ENCODE data around the gene WIPF2. TPM values are rescaled to one million over a fixed set of nuclear protein-coding genes. Genes with fewer than 3 reads are reported as not detected.
A peak's percentile ranks its signal among the peaks of the same experiment; 100 is the strongest.

The WIPF2 gene
- total RNA-seq, 1 experiment from 2014 or later = 37.2 TPM

GRCh38 chr17:40310882-40311391, 91.8 kb downstream of the WIPF2 start:
- Histone ChIP-seq H3K4me2 (peak overlapping the region; percentile 89), H3K9me2 (ENCODE audit: insufficient read depth) (no peaks in the 10 kb centered on the region), H3K27ac (peak overlapping the region; percentile 76), H3K4me3 (peak overlapping the region; percentile 60; the same call in 1 of the 2 replicates), H3F3A (ENCODE audit: insufficient read depth, low read depth) (peaks cover 65% of the 10 kb centered on the region), H3K27me3 (ENCODE audit: insufficient read depth, low read depth) (no peaks in the 10 kb centered on the region), H3K9me3 (ENCODE audit: insufficient read depth, low read depth) (no peaks in the 10 kb centered on the region), H2AFZ (no peak overlapping the region), H3K79me2 (ENCODE audit: low read depth) (no peaks in the 10 kb centered on the region), H3K36me3 (ENCODE audit: low read depth) (no peaks in the 10 kb centered on the region), H4K20me1 (ENCODE audit: insufficient read depth) (no peaks in the 10 kb centered on the region), H3K4me1 (replicated peaks; ENCODE audit: insufficient read depth) (peaks cover 95% of the 10 kb centered on the region)
- no peak for TF ChIP-seq EZH2 (IDR thresholded peaks at IDR 0.05; ENCODE audit: low read depth)
- no peak for TF ChIP-seq CTCF (conservative IDR thresholded peaks at IDR 0.05)
- no TSS peak for BruUV-seq (replicated peaks)
- ChIA-PET CTCF (no interaction called here), POLR2A (ENCODE audit: unreplicated experiment) (interaction anchor here (0.6 kb wide), 2 partner anchors 35 to 102 kb away, joined by 3 to 5 read pairs; no protein-coding TSS in a partner anchor)
- peak in 1 of 2 experiments; percentile 45 for DNase-seq
- intact Hi-C loops (cut with micrococcal nuclease; ENCODE audit: unreplicated experiment) = loop anchor here (2.0 to 10.0 kb wide), 3 partner anchors 30 to 286 kb away; partner anchors contain the start of gene TOP2A

- intact Hi-C loops (cut with micrococcal nuclease; ENCODE audit: unreplicated experiment) = loop anchor here (2.0 to 10.0 kb wide), 3 partner anchors 29 to 287 kb away; partner anchors contain the start of gene TOP2A
- DNase-seq = peak; percentile 89 to 90
- POLR2A ChIA-PET (ENCODE audit: unreplicated experiment) = interaction anchor here (0.5 to 0.7 kb wide), 4 partner anchors 27 to 257 kb away, joined by 3 to 5 read pairs (median 4); partner anchors contain the start of genes MED24 and TOP2A
- Histone ChIP-seq H4K20me1 (ENCODE audit: insufficient read depth) (no peaks in the 10 kb centered on the region), H3K36me3 (ENCODE audit: low read depth) (no peaks in the 10 kb centered on the region), H3K27ac (peak overlapping the region; percentile 76), H2AFZ (no peak overlapping the region), H3K9me3 (ENCODE audit: insufficient read depth, low read depth) (no peaks in the 10 kb centered on the region), H3K79me2 (ENCODE audit: low read depth) (no peaks in the 10 kb centered on the region), H3K4me2 (peak overlapping the region; percentile 89), H3K4me3 (no peak overlapping the region), H3F3A (ENCODE audit: insufficient read depth, low read depth) (peaks cover 65% of the 10 kb centered on the region), H3K27me3 (ENCODE audit: insufficient read depth, low read depth) (no peaks in the 10 kb centered on the region), H3K9me2 (ENCODE audit: insufficient read depth) (no peaks in the 10 kb centered on the region), H3K4me1 (replicated peaks; ENCODE audit: insufficient read depth) (peaks cover 95% of the 10 kb centered on the region)
- CTCF ChIA-PET = interaction anchor here (0.6 to 0.7 kb wide), 2 partner anchors 52 to 110 kb away, joined by 3 to 4 read pairs; no protein-coding TSS in a partner anchor
- TF ChIP-seq EZH2 (IDR thresholded peaks at IDR 0.05; ENCODE audit: low read depth) = no peak
- TF ChIP-seq CTCF (conservative IDR thresholded peaks at IDR 0.05) = no peak
- BruUV-seq (replicated peaks) = no TSS peak
Observed at GRCh38 chr17:40311575-40311974, 92.5 kb downstream of the WIPF2 start.

DNA sequence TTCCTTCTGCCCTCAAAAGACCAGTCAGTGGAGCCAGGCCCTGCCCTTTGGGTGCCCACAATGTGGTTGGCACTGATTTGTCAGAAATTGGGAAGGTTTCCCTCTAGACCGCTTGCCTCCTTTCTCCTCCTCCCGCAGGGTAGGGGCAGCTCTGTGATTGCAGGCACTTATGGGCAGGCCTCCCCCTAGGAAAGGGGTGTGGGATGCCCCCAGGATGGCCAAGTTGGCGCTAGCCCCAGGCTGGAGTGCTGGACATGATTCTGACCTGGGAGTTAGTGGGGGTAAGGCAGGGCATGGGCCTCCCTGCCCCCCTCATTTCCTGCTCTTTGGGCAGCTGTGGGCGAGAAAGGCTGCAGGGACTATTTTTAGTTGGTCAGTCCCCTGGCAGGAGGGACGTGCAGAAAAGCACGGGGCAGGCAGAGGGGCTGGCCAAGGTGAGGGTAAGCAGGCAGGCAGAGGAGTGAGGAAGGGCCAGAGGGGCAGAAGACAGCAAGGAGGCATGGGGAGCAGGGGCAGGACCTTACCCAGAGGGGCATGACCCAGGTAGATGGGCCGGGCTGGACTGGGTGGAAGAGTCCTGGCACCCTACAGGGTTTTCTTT, 93.1 kb downstream of the WIPF2 start:
- Histone ChIP-seq H3K79me2 (ENCODE audit: low read depth) (no peaks in the 10 kb centered on the region), H3K4me2 (peak overlapping the region; percentile 89), H3K9me3 (ENCODE audit: insufficient read depth, low read depth) (no peaks in the 10 kb centered on the region), H3K36me3 (ENCODE audit: low read depth) (no peaks in the 10 kb centered on the region), H4K20me1 (ENCODE audit: insufficient read depth) (no peaks in the 10 kb centered on the region), H3F3A (ENCODE audit: insufficient read depth, low read depth) (peaks cover 67% of the 10 kb centered on the region), H3K27me3 (ENCODE audit: insufficient read depth, low read depth) (no peaks in the 10 kb centered on the region), H3K4me1 (replicated peaks; ENCODE audit: insufficient read depth) (peaks cover 95% of the 10 kb centered on the region), H3K9me2 (ENCODE audit: insufficient read depth) (no peaks in the 10 kb centered on the region), H3K4me3 (peak overlapping the region; percentile 18; the same call in 1 of the 2 replicates), H2AFZ (no peak overlapping the region), H3K27ac (peak overlapping the region; percentile 76)
- DNase-seq = peak; percentile 72 to 80
- TF ChIP-seq CTCF (conservative IDR thresholded peaks at IDR 0.05) (no peak), EZH2 (IDR thresholded peaks at IDR 0.05; ENCODE audit: low read depth) (no peak)
- intact Hi-C loops (cut with micrococcal nuclease; ENCODE audit: unreplicated experiment) = loop anchor here (5.0 to 10.0 kb wide), 2 partner anchors 105 to 287 kb away; partner anchors contain the start of gene TOP2A
- POLR2A ChIA-PET (ENCODE audit: unreplicated experiment) = interaction anchor here (0.5 to 0.7 kb wide), 5 partner anchors 28 to 258 kb away, joined by 3 to 5 read pairs (median 5); partner anchors contain the start of genes MED24 and TOP2A
- CTCF ChIA-PET = interaction anchor here (0.6 to 1.2 kb wide), 3 partner anchors 33 to 111 kb away, joined by 3 to 4 read pairs (median 3); no protein-coding TSS in a partner anchor
- no TSS peak for BruUV-seq (replicated peaks)

Measured in PC-9 (cell line).